Measurements from ENCODE around the gene EOLA1.
"Not testable (repeated sequence)": the region's sequence is repeated elsewhere in the genome, so short reads cannot be mapped to it uniquely, and the experiment has no call there.

EOLA1 gene

DNA sequence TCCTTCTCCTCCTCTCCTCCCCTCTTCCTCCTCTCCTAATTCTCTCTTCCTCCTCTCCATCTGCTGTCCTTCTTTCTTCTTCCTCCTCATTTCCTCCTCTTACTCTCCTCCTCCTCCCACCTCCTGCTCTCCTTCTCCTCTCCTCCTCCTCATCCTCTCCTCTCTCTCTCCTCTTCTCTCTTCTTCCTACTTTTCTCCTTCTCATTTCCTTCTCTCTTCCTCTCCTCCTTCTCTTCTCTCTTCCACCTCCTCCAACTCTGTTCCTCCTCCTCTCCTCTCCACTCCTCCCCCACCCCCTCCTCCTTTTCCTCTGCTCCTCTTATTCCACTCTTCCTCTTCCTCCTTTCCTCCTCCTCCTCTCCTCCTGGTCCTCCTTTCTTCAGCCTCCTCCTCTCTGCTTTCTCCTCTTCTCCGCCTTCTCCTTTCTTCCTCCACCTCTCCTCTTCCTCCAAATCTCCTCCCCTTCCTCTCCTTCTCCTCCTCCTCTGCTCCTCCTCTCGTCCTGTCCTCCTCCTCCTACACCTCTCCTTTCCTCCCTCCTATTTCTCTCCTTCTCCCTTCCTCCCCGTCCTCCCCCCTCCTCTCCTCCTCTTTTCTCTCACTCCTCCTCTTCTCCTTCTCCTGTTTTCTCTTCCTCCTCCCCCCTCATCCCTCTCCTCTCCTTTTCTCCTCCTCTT lies 5.7 kb upstream of the EOLA1 start:
- H3K4me3 ChIP-seq (ENCODE audit: low read depth, low read length); H3K27ac ChIP-seq (ENCODE audit: extremely low read depth, low read depth, low read length); H3K9me3 ChIP-seq (ENCODE audit: control insufficient read depth, insufficient read depth, low read depth, low read length); CTCF ChIA-PET; H3K4me1 ChIP-seq (ENCODE audit: control insufficient read depth, insufficient read depth, low read length); POLR2A ChIA-PET: not testable (repeated sequence)
- peak; percentile 64 for TF ChIP-seq PRDM1 (tag by site-specific recombination; IDR thresholded peaks at IDR 0.05)
- peak; percentile 21; the same call in 1 of the 2 replicates for TF ChIP-seq ZFHX2 (tag by site-specific recombination; conservative IDR thresholded peaks at IDR 0.05)
- peak; percentile 69; the same call in 1 of the 2 replicates for TF ChIP-seq EGR2 (tag by site-specific recombination; IDR thresholded peaks at IDR 0.05; ENCODE audit: low read depth)
- TF ChIP-seq ZNF366 (tag by site-specific recombination; conservative IDR thresholded peaks at IDR 0.05) = peak; percentile 65
- TF ChIP-seq, protein P1, sequence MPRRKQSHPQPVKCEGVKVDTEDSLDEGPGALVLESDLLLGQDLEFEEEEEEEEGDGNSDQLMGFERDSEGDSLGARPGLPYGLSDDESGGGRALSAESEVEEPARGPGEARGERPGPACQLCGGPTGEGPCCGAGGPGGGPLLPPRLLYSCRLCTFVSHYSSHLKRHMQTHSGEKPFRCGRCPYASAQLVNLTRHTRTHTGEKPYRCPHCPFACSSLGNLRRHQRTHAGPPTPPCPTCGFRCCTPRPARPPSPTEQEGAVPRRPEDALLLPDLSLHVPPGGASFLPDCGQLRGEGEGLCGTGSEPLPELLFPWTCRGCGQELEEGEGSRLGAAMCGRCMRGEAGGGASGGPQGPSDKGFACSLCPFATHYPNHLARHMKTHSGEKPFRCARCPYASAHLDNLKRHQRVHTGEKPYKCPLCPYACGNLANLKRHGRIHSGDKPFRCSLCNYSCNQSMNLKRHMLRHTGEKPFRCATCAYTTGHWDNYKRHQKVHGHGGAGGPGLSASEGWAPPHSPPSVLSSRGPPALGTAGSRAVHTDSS (tag by site-specific recombination; IDR thresholded peaks at IDR 0.05) = peak; percentile 63; the same call in 1 of the 2 replicates
- peaks cover 0 to 32% of the 10 kb centered on the region in 2 experiments; a peak in 2 of 3 replicates for H3K36me3 ChIP-seq (ENCODE audit: control insufficient read depth in 2 of 2, insufficient read depth in 1 of 2, low read length in 2 of 2)

- H3K4me1 ChIP-seq (ENCODE audit: control insufficient read depth, insufficient read depth, low read length); H3K9me3 ChIP-seq (ENCODE audit: control insufficient read depth, insufficient read depth, low read depth, low read length); CTCF ChIA-PET; H3K27ac ChIP-seq (ENCODE audit: extremely low read depth, low read depth, low read length); H3K4me3 ChIP-seq (ENCODE audit: low read depth, low read length); POLR2A ChIA-PET: not testable (repeated sequence)
- peaks cover 0 to 15% of the 10 kb centered on the region in 2 experiments; a peak in 1 of 3 replicates for H3K36me3 ChIP-seq (ENCODE audit: control insufficient read depth in 2 of 2, insufficient read depth in 1 of 2, low read length in 2 of 2)
These were observed 3.3 kb upstream of the EOLA1 start for GRCh38 chrX:149537474-149537873.

- ChIA-PET POLR2A (interaction anchor here (0.5 to 3.2 kb wide), 10 partner anchors 14 to 1029 kb away, joined by 3 to 51 read pairs (median 3); partner anchors contain the start of genes EOLA2, IDS and MTM1), CTCF (interaction anchor here (0.5 to 2.0 kb wide), 4 partner anchors 11 to 1494 kb away, joined by 3 to 12 read pairs (median 4); no protein-coding TSS in a partner anchor)
- peaks cover 0 to 8% of the 10 kb centered on the region in 2 experiments; a peak in 1 of 3 replicates for H3K36me3 ChIP-seq (ENCODE audit: control insufficient read depth in 2 of 2, insufficient read depth in 1 of 2, low read length in 2 of 2)
- H3K4me1 ChIP-seq (ENCODE audit: control insufficient read depth, insufficient read depth, low read length) = no peaks in the 10 kb centered on the region
- no peaks in the 10 kb centered on the region for H3K9me3 ChIP-seq (ENCODE audit: control insufficient read depth, insufficient read depth, low read depth, low read length)
- peak overlapping the region; percentile 44 for H3K4me3 ChIP-seq (ENCODE audit: low read depth, low read length)
- peak overlapping the region; percentile 43; the same call in 1 of the 2 replicates for H3K27ac ChIP-seq (ENCODE audit: extremely low read depth, low read depth, low read length)
- TF ChIP-seq ZNF10 (tag by site-specific recombination; IDR thresholded peaks at IDR 0.05) = no peak
- TF ChIP-seq SP3 (tag by site-specific recombination; IDR thresholded peaks at IDR 0.05) = peak; percentile 95
- TF ChIP-seq PRDM1 (tag by site-specific recombination; IDR thresholded peaks at IDR 0.05) = no peak
- peak; percentile 54; the same call in 1 of the 2 replicates for TF ChIP-seq ZNF394 (tag by site-specific recombination; IDR thresholded peaks at IDR 0.05; ENCODE audit: borderline replicate concordance)
- no peak for TF ChIP-seq ZNF510 (tag by site-specific recombination; IDR thresholded peaks at IDR 0.05; ENCODE audit: insufficient replicate concordance)
- no peak for TF ChIP-seq ZNF777 (tag by site-specific recombination; IDR thresholded peaks at IDR 0.05; ENCODE audit: borderline replicate concordance)
- TF ChIP-seq ZNF785 (tag by site-specific recombination; IDR thresholded peaks at IDR 0.05) = no peak
- TF ChIP-seq KLF16 (tag by site-specific recombination; IDR thresholded peaks at IDR 0.05) = 0 out of 2 replicates have a peak, but pooled peaks have one; percentile 31
- TF ChIP-seq ZNF791 (tag by site-specific recombination; IDR thresholded peaks at IDR 0.05) = no peak
- TF ChIP-seq IKZF3 (tag by site-specific recombination; IDR thresholded peaks at IDR 0.05) = peak; percentile 75
- peak; percentile 68 for TF ChIP-seq KLF9 (tag by site-specific recombination; IDR thresholded peaks at IDR 0.05; ENCODE audit: low read depth)
- no peak for TF ChIP-seq ZNF792 (tag by site-specific recombination; IDR thresholded peaks at IDR 0.05)
- TF ChIP-seq, protein P2, sequence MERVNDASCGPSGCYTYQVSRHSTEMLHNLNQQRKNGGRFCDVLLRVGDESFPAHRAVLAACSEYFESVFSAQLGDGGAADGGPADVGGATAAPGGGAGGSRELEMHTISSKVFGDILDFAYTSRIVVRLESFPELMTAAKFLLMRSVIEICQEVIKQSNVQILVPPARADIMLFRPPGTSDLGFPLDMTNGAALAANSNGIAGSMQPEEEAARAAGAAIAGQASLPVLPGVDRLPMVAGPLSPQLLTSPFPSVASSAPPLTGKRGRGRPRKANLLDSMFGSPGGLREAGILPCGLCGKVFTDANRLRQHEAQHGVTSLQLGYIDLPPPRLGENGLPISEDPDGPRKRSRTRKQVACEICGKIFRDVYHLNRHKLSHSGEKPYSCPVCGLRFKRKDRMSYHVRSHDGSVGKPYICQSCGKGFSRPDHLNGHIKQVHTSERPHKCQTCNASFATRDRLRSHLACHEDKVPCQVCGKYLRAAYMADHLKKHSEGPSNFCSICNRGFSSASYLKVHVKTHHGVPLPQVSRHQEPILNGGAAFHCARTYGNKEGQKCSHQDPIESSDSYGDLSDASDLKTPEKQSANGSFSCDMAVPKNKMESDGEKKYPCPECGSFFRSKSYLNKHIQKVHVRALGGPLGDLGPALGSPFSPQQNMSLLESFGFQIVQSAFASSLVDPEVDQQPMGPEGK (tag by site-specific recombination; IDR thresholded peaks at IDR 0.05) = peak; percentile 62
- TF ChIP-seq ZBTB17 (tag by site-specific recombination; IDR thresholded peaks at IDR 0.05) = no peak
- peak; percentile 98 for TF ChIP-seq ZNF341 (tag by site-specific recombination; IDR thresholded peaks at IDR 0.05; ENCODE audit: low read depth)
- TF ChIP-seq OSR2 (tag by site-specific recombination; IDR thresholded peaks at IDR 0.05) = peak; percentile 72; the same call in 1 of the 2 replicates
- TF ChIP-seq ZNF624 (tag by site-specific recombination; IDR thresholded peaks at IDR 0.05) = no peak
- peak; percentile 38 for TF ChIP-seq GLIS2 (tag by site-specific recombination; IDR thresholded peaks at IDR 0.05)
- TF ChIP-seq ZNF335 (tag by site-specific recombination; conservative IDR thresholded peaks at IDR 0.05) = 0 out of 2 replicates have a peak, but pooled peaks have one; percentile 12
- TF ChIP-seq KLF17 (tag by site-specific recombination; IDR thresholded peaks at IDR 0.05) = 0 out of 2 replicates have a peak, but pooled peaks have one; percentile 18
These were observed 1.3 kb upstream of the EOLA1 start for GRCh38 chrX:149539283-149540130.

Measured in HEK293 (cell line).